HepG2 (cell line): ENCODE data around the gene FAM83G.

Source experiments
- CTCF ChIP-seq: sonication (generic); formaldehyde crosslinking; IDR thresholded peaks from 2 replicates; pipeline ENCODE4 v1.5.0; 2020; ENCODE audit warnings: mild to moderate bottlenecking, missing genetic modification reagents, moderate library complexity
- EZH2 ChIP-seq: conservative IDR thresholded peaks from 2 replicates; pipeline ENCODE4 v1.6.1; 2012; ENCODE audit warnings: mild to moderate bottlenecking, low read depth, low read length, moderate library complexity
- FOXO4 ChIP-seq: sonication (generic); formaldehyde crosslinking; conservative IDR thresholded peaks from 2 replicates; pipeline ENCODE4 v1.8.1; 2023; ENCODE audit warnings: missing genetic modification reagents
- MAFF ChIP-seq: IDR thresholded peaks from 2 replicates; pipeline ENCODE4 v1.6.1; 2011; ENCODE audit warnings: low read depth, low read length, improper control_type of control experiment
- MTA3 ChIP-seq: sonication (generic); formaldehyde crosslinking; IDR thresholded peaks from 2 replicates; pipeline ENCODE4 v1.4.0; 2020; ENCODE audit warnings: missing genetic modification reagents
- MTF1 ChIP-seq: sonication (generic); formaldehyde crosslinking; IDR thresholded peaks from 2 replicates; pipeline ENCODE4 v1.5.0; 2020; ENCODE audit warnings: missing genetic modification reagents
- POLR2AphosphoS5 ChIP-seq: IDR thresholded peaks from 2 replicates; pipeline ENCODE4 v1.6.1; 2012; ENCODE audit warnings: low read depth, low read length
- PRDM10 ChIP-seq: sonication (generic); formaldehyde crosslinking; IDR thresholded peaks from 2 replicates; pipeline ENCODE4 v1.4.0; 2020; ENCODE audit warnings: low read depth, missing genetic modification reagents
- RAD21 ChIP-seq: fragments of 450-650 bp; formaldehyde crosslinking; IDR thresholded peaks from 2 replicates; pipeline ENCODE4 v1.5.0; 2020; ENCODE audit warnings: mild to moderate bottlenecking
- ZNF138 ChIP-seq: sonication (generic); formaldehyde crosslinking; IDR thresholded peaks from 2 replicates; pipeline ENCODE4 v1.5.0; 2020; ENCODE audit warnings: mild to moderate bottlenecking, low read depth, missing genetic modification reagents
- ZNF468 ChIP-seq: sonication (generic); formaldehyde crosslinking; IDR thresholded peaks from 2 replicates; pipeline ENCODE4 v1.8.0; 2022; ENCODE audit warnings: mild to moderate bottlenecking, moderate library complexity, missing genetic modification reagents
- TF ChIP-seq, protein P1 (sequence below): sonication (generic); formaldehyde crosslinking; IDR thresholded peaks from 2 replicates; pipeline ENCODE4 v1.8.1; 2022; ENCODE audit warnings: mild to moderate bottlenecking, missing genetic modification reagents

DNA sequence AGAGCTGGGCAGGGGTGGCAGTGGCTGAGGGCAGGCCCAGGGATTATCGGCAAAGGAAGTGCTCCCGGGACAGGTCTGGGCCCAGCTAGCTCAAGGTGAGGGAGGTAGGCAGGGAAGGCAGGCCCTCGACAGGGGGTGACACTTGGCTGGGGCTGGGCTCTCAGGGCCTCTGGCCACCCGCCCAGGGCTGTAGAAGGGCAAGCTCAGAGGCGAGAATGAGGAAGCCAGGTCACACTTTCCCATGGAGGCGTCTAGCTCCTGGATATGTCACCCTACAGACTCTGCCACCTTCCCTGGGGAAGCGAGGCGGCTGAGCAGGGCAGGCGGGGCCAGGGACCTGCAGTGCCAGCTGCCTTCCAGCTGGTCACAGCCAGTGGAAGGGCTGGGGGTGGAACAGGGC lies 19.1 kb downstream of the FAM83G start:
- no peak for TF ChIP-seq PRDM10 (CRISPR knock-in tag)
- TF ChIP-seq CTCF = no peak
- TF ChIP-seq POLR2AphosphoS5 = no peak
- TF ChIP-seq FOXO4 (CRISPR knock-in tag) = no peak
- TF ChIP-seq MTA3 (CRISPR knock-in tag) = no peak
- no peak for TF ChIP-seq EZH2
- no peak for TF ChIP-seq MTF1 (CRISPR knock-in tag)
- TF ChIP-seq, protein P1, sequence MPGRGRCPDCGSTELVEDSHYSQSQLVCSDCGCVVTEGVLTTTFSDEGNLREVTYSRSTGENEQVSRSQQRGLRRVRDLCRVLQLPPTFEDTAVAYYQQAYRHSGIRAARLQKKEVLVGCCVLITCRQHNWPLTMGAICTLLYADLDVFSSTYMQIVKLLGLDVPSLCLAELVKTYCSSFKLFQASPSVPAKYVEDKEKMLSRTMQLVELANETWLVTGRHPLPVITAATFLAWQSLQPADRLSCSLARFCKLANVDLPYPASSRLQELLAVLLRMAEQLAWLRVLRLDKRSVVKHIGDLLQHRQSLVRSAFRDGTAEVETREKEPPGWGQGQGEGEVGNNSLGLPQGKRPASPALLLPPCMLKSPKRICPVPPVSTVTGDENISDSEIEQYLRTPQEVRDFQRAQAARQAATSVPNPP (CRISPR knock-in tag) = no peak
- TF ChIP-seq RAD21 (CRISPR knock-in tag) = no peak
- TF ChIP-seq ZNF468 (CRISPR knock-in tag) = no peak
- TF ChIP-seq MAFF = no peak
- no peak for TF ChIP-seq ZNF138 (CRISPR knock-in tag)
